ENCODE measurements around the gene ALLC.
"Not testable (repeated sequence)": the region's sequence is repeated elsewhere in the genome, so short reads cannot be mapped to it uniquely, and the experiment has no call there.

ALLC gene

DNA sequence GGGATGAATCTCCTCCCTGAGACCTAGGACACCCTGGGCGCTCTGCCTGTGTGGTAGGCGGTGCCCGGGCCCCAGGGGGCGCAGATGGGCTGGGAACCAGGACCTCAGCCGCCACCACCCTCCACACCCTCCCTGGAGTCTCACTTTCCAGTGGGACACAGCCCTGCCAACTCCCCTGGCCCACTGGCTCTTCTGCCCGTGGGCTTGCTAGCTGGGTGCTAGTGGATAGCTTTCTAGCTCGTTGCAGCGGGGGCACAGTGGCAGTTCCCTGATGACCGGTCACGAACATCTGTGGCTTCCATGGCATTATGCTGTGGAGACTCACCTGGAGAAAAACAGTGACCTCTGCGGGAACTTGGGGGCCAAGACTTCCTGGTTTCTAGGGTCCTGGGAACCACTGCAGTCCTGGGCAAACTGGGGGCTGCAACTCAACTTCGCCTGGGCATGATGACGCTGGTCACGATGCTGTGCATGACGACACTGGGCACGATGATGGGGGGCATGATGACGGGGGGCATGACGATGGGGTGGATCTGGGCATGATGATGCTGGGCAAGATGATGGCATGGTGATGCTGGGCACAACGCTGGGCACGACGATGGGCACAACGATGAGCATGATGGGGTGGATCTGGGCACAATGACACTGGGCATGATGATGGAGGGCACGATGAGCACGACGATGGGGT lies 31.0 kb upstream of the ALLC start:
- DNase-seq = no peak

GRCh38 chr2:3627500-3628100 lies 30.4 kb upstream of the ALLC start:
- no peak for DNase-seq

DNA sequence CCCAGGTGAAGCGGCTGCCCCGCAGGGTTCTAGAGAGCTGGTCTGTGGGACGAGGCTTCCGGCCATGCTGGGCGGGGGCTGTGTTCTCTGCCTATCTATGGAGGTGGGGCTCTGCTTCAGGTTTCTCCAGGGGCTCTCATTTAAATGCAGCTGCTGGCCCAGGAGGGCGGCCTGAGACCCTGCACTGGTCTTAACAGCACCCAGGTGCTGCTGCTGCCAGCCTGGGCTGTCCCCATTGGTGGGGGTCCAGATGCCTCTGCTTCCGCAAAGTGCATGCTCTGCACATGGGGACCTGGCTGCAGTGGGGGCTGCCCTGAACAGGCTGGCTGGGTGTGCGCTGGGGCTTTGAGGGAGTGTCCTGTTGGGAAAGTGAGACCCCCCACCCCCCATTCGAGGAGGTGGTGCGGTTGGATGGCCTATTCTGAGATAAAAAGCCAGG lies 29.7 kb upstream of the ALLC start:
- no peak for DNase-seq

- no peak for DNase-seq
These were observed 29.2 kb upstream of the ALLC start for GRCh38 chr2:3628800-3629199.

DNA sequence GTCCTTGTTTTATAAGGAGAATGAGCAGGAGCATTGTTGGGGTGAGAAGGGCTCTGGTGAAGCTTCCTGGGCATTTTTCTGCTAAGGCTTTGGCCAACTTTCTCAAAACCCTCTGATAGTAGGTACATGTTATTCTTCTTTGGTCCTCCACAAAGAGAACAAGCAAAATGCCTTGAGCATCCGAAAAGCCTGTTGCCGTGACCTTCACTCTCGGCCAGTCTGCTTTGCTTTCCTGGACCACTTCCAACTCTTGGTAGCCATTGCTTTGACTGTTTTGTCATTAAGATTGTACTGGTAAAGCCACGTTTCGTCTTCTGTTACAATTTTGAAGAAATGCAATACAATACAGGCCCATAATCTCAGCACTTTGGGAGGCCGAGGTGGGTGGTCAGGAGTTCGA lies 27.4 kb upstream of the ALLC start:
- DNase-seq = no peak

DNA sequence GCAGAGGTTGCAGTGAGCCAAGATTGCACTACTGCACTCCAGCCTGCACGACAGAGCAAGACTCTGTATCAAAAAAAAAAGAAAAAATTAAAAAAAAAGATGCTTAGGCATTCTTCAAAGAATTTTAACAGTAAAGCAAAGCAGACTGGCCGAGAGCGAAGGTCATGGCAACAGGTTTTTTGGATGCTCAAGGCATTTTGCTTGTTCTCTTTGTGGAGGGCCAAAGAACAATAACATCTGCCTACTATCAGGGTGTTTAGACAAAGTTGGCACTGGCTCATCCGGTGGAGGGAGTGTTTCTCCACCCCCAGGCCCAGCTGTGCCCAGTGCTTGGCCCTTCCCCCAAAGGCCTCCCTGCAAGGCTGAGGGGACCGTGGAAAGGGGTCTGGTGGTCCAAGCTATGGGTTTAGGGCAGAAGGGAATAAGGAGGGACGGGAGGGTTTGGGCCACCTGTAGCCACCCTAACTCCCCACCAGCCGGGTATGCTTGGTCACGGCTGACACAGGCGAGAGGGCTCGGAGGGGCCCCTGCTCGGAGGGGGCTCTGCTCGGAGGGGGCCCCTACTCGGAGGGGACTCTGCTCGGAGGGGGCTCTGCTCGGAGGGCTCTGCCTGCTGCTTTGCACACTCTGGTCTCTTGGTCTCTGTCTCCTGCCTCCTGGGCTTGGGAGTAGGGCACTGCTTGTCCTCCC lies 26.7 kb upstream of the ALLC start:
- DNase-seq = no peak

- no peak for DNase-seq
These were observed 25.9 kb upstream of the ALLC start for GRCh38 chr2:3631851-3632659.

DNA sequence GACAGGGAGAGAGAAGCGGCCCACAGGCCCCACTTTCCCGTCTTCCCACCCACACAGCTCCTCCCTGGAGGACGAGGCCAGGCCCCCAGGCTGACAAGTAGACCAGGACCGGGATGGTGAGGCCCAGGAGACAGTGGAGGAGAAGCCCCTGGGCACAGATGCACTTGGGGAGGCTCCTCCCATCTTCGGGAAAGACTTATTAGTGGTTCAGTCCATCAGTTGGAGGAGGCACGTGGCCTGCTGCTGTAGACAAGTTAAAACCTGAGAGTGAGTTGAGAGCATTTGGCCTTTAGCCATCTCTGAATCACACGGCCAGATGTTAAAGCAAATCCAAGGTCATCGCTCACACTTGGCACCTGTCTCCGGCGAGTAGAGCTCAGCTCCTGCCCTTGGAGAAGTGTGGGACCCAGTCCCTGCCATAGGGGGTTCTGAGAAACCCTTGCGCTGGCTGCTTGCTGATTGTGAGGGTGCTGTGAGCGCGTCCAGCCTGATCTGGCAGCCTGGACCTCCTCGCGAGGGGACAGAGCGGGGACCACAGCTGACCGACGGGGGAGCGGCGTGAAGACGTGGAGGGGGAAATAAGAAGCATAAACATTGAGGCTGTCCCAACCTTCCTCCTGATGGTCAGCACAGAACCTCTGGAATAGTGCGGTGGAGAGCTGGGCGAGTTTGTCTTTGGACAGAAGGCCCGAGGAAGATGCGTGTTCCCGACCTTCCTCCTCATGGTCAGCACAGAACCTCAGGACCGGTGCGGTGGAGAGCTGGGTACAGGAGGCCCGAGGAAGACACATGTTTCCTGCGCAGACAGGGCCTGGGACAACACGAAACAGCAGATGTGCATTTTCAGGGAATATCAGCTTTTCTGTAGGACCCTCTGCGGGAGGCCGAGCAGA lies 24.7 kb upstream of the ALLC start:
- no peak for DNase-seq

- DNase-seq = no peak
These were observed 23.9 kb upstream of the ALLC start for GRCh38 chr2:3633982-3634595.

- no peak for DNase-seq
These were observed 23.3 kb upstream of the ALLC start for GRCh38 chr2:3634596-3635121.

GRCh38 chr2:3635171-3635974 lies 22.6 kb upstream of the ALLC start:
- no peak for DNase-seq

GRCh38 chr2:3635975-3636327 lies 22.0 kb upstream of the ALLC start:
- DNase-seq = not testable (repeated sequence)

GRCh38 chr2:3636586-3637310 lies 21.3 kb upstream of the ALLC start:
- no peak for DNase-seq

- no peak for DNase-seq
These were observed 20.7 kb upstream of the ALLC start for GRCh38 chr2:3637311-3637675.

GRCh38 chr2:3637692-3638455 lies 20.1 kb upstream of the ALLC start:
- DNase-seq = no peak

DNA sequence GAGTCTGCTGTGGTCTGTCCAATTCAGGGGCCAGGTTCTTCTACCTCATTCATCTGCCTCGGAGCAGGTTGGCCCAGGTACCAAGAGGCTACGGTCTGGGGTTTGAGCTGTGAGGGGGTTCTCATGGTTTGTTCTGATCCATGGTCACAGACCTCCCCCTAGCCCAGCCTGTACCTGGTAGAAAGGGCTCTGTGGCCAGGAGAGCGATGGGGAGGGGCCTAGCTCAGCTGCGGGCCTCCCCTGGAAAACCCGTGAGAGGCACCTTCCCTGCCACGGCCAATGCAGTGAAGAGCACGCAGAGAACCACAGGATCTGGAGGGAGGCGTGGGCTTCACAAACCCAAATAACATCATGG lies 19.6 kb upstream of the ALLC start:
- DNase-seq = no peak

- no peak for DNase-seq
These were observed 18.9 kb upstream of the ALLC start for GRCh38 chr2:3639015-3639630.

GRCh38 chr2:3639653-3640052 lies 18.3 kb upstream of the ALLC start:
- DNase-seq = no peak

GRCh38 chr2:3641181-3641580 lies 16.8 kb upstream of the ALLC start:
- DNase-seq = no peak

All from hematopoietic multipotent progenitor cell treated with erythropoietin and hydrocortisone succinate and interleukin-3 and kit ligand, for 8 days (in vitro differentiated cells).